GM12801 (cell line): ENCODE results near the gene DHRS1.

Source experiments
- TF ChIP-seq, protein P1 (sequence below): IDR thresholded peaks from one replicate; pipeline ENCODE4 v1.5.1; 2011; ENCODE audit warnings: control low read depth; ENCODE audit not compliant: insufficient read length; ENCODE audit errors: extremely low read depth

DHRS1 gene

DNA sequence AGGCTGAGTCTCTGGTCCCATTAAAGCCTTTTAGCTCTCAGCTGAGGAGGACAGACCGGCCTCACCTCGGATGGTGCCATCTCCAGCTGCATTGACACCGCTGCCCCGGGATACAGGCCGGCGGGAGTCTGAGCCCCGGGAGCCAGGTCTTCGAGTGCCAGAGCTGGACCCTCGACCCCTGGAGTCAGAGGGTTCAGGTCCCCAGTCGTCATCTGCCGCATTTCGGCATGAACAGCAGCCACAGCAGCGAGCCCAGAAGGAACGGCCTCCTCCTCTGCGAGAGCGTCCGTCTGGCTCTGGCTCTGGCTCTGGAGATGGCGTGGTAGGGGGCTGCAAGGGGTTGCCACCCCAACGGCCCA lies 37.6 kb downstream of the DHRS1 start:
- TF ChIP-seq, protein P1, sequence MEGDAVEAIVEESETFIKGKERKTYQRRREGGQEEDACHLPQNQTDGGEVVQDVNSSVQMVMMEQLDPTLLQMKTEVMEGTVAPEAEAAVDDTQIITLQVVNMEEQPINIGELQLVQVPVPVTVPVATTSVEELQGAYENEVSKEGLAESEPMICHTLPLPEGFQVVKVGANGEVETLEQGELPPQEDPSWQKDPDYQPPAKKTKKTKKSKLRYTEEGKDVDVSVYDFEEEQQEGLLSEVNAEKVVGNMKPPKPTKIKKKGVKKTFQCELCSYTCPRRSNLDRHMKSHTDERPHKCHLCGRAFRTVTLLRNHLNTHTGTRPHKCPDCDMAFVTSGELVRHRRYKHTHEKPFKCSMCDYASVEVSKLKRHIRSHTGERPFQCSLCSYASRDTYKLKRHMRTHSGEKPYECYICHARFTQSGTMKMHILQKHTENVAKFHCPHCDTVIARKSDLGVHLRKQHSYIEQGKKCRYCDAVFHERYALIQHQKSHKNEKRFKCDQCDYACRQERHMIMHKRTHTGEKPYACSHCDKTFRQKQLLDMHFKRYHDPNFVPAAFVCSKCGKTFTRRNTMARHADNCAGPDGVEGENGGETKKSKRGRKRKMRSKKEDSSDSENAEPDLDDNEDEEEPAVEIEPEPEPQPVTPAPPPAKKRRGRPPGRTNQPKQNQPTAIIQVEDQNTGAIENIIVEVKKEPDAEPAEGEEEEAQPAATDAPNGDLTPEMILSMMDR = no peak

DNA sequence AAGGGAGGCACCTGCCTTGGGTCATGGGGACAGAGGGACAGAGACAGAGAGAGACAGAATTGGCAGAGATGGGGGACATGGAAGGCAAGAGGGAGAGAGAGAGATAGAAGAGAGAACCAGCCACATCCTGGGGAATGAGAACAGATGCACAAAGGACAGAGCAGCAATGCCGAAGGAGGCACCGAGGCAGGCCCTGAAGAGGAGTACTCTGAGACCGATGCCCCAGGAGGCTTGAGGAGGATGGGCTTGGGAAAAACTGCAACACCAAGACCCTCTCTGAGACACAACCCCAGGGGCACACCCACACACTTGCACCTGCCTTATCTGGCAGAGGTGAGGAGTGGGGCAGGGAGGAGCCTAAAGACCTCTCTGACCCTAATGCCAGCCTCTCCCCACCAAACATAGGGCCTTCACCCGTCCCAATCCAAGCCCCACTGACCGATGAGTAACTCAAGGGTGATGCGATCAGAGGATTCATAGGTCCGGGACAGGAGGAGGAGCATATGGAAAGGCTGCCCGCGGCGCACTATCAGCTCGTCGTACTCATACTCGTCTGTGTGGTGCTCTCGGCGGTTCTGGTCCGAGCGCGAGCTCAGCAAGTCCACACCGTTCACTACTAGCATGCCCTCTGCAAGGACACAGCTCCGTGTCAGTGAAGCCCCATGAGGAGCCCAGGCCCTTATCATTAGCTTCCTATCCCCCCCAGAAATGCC lies 38.2 kb downstream of the DHRS1 start:
- TF ChIP-seq, protein P1 = no peak

DNA sequence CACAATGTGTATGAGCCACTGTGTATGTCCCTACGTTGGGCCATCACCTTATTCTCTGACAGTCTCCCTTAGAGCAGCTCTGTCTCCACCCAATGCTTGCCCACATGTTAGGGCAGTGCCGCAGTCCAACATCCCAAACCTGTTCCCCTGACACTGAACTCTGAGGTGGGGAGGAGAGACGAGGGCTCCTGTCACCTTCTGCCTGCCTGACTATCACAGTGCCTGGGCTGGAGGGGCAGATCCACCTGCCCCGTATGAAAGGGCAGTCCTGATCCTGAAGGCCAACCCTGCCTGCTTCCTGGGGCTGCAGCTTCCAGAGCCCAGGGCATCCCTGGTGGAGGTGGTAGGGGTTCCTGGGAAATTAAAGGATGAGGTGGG lies 38.8 kb downstream of the DHRS1 start:
- TF ChIP-seq, protein P1 = no peak

DNA sequence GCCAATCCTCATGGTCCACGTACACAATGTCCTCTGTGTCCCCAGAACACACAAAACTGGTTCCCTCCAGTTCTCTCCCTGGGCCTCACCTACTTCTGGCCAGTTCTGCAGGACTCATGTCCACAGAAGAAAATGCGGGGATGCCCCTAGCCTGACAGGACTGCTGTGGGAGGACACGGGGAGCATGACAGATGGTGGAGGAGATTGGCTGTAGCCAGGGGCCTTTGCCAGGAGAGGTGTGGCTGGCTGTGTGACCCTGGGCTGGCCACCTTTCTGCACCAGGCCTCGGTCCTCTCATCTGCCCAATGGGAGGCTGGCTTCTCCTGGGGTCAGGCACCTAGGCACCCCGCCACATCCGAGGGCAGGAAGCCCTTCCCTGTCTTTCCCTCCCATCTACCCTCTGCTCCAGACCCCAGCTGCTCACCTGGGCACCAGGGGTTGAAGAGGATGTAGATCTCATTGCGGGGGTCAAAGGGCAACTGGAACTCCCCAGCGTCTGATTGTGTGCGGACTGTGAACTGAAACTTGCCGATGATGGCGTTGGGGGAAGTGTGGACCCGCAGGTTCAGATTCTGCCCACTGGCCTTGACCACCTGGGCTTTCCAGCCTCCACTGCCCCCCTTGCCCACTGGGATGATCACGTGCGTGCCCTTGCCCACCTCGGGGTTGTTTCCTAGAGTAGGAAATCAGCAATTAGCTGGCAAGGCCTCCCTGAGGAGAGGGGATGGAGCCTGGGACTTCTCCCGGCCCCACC lies 39.4 kb downstream of the DHRS1 start:
- TF ChIP-seq, protein P1 = no peak

DNA sequence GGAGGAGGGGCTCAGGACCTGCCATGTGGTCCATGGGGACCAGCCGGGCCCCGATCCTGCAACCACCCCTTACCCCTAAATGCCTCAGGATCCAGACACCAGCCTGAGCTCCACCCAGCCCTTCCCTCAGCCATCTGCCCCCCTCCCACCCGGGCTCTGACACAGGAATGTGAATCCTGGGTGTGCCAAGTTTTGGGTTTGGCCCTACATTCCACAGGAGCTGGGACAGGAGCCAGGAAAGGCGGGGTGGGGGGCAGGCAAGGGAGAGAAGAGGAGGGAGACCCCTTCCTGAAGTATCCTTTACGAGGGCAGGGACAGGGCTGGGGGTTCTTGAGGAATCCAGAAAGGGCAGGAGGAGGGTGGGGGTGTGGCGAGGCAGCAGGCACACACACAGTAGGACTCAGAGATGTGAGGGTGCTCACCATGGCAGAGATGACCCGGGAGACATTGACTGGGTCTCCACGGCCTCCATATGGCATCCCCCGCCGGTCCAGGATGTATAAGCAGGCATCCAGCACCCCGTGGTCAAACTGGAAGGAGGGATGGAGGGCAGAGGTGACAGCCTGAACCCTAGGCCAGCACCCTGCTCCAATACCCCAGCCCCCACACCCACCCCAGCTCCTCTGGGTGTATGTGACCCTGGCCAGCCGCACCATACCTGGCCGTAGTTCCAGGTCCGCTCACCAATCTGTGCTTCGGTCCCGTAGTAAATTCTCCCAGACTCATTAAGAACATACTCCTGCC lies 40.1 kb downstream of the DHRS1 start:
- TF ChIP-seq, protein P1 = no peak

DNA sequence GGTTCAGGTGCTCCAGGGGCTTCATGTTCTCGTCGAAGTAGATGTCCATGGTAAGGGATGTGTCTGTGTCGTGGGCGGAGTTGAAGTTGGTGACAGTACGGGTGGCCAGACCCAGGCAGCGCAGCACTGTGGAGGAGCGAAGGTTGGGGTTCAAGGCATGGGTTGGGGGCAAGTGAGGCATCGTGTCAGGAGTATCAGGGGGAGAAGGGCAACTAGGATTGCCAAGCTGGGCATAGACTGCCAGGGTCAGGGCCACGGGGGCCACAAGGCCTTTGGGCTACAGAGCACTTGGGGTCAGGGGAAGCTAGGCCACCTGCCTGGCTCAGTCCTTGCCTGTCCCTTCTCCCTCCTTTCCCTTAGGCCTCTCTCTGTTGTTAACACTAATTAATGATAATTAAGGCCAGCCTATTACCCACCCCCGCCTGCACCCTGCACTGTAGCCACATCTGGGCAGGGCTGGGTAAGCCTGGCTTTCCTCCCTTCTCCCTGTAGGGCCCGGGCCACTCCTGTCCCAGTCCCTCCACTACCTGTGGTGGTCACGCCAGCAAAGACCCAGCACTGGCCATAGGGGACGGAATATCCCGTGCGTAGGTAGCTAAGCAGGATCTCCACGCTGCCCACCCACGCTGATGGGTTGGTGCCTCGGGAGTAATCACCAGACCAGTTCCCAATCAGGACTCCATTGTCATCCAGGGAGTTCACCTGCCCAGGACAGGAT lies 40.9 kb downstream of the DHRS1 start:
- TF ChIP-seq, protein P1 = no peak

DNA sequence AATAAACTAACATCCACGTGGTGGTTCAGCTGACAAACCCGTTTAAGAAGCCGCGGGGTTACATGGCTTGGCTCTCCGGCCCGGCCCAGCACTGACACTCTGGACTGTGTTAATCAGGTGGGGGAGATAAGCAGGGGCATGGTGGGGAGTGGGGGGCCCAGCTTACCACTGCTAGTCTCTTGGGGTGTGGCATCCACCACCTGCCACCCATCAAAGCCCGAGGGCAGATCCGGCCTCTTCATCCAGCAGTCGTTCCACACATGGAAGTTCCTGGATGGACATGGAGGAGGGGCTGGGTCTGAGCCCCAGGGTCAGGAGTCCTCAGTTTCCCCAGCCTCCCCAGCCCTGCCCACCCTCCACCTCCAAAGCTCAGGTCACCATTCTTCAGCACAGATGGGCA lies 41.5 kb downstream of the DHRS1 start:
- TF ChIP-seq, protein P1 = no peak
